SW 1271 (cell line): ENCODE measurements around the gene CHIC2.
"Not testable (repeated sequence)": the region's sequence is repeated elsewhere in the genome, so short reads cannot be mapped to it uniquely, and the experiment has no call there.

ENCODE experiments used
- DNase-seq, 2 experiments: peaks; one replicate each; lab custom pipeline; 2025; lab: John Stamatoyannopoulos, UW

CHIC2 gene

DNA sequence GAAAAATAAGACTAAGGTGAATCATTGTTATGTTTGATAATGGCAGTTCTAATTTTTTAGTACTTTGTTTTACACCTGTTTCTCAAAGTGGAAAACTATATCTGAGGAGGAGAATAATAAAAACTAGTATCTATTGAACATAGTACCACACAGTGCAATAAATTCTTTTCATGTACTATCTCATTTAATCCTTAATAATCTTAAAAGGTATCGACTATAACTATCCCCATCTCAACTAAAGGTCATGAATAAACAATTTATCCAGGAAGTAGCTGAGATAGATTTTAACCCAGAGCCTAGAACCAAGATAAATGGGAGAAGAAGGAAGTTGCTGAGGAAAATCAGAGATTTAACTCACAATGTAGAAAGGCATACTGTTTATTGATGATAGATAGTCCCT, 2.5 kb downstream of the CHIC2 start:
- no peak for DNase-seq

DNA sequence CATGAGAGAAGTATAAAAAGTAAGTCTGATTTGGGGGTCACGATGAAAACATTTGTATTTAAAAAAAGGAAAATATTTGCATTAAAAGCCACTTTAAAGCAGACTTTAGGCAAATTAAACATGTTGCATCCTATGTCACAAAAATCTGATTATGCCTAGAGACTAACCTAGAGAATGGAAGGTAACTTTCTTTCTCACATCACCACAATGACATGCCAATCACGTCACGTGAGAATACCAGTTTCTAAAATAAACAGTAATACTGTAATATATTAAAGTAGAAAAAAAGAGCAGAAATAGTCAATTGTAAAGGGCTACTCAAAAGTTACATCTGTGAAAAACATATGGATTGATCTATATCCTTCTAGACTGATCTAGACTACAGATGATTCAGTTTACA, 3.3 kb downstream of the CHIC2 start:
- DNase-seq, result no peak

DNA sequence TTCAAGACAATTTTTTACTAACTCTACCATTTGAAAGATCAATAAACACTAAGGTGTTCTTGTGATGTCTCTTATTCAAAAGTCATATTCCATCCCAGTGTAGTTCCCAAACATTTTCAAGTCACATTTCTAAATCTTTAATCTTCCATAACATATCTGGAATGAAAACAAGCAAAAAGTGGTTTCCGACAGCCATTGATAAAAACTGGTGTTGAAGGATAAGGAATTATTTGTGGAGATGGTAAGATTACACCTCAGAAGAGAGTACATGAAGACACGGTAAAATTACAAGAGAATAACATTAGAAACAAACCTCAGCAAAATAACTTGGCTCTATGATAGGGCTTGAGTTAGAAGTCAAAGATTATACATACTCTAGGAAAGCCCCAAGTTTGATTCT, 4.3 kb downstream of the CHIC2 start:
- no peak for DNase-seq

DNA sequence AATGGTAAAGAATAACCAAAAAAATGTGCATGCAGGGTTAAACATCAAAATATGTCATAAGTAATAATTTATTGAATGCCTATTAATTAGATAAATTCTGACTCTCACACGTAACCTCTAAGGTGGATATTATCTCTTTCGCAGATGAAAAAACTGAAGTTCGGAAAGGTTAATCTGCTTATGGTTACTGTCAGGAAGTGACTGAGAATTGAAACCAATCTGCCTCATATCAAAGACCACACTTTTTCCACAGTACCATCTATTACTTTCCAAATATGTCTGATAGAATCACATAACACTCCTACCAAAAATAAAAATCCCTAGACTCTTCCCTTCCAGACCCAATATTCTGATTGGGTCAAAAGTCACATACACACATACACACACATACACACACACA, 6.2 kb downstream of the CHIC2 start:
- no peak for DNase-seq

DNA sequence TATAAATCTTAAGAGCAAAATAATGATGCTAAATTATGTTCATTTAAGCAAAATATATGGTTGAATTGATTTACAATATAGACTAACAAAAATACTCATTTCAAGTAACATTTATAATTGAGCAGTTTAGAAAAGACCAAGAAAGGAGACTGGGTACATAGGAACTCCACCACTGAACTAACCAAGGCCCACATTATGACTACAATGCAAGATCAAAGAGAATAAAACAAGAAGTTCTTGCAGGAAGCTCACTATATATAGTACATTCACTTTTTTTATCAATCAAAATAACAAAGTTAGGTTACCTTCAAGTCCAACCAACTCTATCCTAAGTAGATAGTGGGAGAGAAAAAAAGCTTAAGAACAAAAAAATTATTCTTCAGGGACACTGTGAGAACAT, 8.0 kb downstream of the CHIC2 start:
- DNase-seq, result no peak

DNA sequence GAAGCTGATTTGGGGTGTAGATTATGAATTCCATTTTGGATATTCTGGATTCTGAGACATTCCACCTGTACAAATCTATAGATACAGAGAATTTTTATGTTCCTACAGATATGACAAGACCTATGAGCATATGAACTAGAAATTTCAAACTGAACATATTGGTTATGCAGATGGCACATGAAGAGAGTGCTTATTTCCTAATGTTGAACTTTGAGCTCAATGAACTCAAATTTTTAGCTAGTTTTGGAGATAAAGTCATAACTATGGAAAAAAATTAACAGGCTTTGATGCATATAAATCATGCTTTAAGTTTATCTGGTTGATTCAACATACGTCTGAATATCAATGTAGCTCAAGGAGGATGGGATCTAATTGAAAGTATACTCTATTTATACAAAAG, 8.9 kb downstream of the CHIC2 start:
- no peak for DNase-seq

DNA sequence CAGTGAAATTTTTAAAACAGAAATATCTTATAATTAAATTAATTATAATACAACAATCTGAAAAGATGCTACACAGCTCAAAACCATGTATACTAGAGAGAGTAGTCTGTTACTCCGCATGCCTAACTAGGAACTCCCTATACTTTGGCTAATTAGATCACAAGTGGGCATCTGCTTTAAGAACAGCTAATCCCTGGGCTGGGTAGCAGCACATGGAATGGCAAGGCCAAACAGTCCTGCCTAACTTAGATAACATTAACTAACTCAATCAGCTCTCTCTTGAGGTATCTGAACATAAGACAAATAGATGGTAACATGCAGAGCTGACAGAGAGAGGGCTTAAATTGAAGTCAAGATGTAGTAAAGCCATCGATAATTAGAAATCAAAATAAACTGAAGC, 9.9 kb downstream of the CHIC2 start:
- DNase-seq, result no peak

DNA sequence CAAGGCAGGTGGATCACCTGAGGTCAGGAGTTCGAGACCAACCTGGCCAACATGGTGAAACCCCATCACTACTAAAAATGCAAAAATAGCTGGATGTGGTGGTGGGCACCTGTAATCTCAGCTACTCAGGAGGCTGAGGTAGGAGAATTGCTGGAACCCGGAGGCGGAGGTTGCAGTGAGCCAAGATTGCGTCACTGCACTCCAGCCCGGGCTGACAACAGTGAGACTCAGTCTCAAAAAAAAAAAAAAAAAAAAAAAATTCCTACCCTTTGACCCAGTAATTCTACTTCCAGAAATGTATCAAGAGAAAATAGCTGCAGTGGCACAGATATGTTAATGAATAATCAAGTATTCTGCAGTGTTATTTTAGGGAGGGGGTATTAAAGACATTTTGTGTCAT, 11.1 kb downstream of the CHIC2 start:
- DNase-seq, result not testable (repeated sequence)

DNA sequence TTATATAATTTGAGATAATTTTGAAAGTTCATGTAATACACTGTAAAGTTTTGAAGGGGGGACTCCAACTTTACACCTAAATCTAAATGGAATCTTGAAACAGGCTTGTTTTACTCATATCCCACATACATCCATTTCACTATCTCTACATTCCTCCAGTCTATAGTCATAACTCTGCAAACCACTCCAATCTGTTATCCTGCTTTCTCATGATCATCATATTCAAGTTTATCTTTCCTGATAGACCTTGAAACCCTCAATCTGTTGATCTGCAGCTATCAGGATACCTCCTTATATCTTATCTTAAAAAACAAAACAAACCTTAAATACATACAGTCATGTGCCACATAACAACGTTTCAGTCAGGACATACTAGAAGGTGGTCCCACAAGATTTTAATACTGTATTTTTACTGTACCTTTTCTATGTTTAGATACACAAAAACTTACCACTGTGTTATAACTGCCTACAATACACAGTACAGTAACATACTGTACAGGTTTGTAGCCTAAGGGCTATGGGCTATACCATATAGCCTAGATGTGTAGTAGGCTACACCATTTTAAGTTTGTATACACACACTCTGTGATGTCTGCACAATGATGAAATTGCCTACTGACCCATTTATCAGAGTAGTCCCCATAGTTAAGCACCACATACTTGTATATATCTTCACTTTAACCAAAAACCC, 14.0 kb downstream of the CHIC2 start:
- peak in 1 of 2 experiments; percentile 57 for DNase-seq

DNA sequence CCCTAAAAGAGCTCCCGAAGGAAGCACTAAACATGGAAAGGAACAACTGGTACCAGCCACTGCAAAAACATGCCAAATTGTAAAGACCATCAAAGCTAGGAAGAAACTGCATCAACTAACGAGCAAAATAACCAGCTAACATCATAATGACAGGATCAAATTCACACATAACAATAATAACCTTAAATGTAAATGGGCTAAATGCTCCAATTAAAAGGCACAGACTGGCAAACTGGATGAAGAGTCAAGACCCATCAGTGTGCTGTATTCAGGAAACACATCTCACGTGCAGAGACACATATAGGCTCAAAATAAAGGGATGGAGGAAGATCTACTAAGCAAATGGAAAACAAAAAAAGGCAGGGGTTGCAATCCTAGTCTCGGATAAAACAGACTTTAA, 20.8 kb downstream of the CHIC2 start:
- not testable (repeated sequence) for DNase-seq

DNA sequence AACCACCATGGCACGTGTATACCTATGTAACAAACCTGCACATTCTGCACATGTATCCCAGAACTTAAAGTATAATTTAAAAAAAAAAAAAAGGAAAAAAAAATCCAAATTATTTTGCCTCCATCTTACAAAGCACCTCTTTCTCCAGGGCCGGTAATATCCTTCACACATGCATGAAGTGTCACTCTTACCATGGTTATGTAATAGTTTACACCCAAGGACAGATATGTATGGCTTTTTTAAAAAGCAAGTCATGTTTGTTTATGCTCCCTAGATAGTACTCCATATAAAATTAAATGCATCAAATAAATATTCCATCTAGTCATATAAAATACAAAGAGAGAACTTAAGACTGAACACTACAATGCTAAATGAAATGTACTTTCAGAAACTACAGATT, 22.5 kb downstream of the CHIC2 start:
- DNase-seq, result no peak

DNA sequence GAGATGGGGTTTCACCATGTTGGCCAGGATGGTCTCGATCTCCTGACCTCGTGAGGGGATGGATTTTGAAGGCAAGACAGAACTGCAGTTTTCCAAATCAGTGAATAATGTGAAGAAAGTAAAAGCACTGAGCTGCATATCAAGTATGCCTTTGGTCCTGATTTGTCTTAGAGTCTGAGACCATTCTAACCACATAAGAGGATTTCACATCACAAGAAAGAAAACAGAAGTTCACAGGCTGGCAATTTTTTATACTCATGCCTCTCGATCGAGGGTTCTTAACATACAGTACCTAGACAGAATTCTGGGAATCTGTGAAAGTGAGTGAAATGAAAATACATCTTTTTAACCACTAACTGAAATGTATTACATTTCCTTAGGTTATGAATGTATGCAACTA, 23.3 kb downstream of the CHIC2 start:
- DNase-seq, result no peak

DNA sequence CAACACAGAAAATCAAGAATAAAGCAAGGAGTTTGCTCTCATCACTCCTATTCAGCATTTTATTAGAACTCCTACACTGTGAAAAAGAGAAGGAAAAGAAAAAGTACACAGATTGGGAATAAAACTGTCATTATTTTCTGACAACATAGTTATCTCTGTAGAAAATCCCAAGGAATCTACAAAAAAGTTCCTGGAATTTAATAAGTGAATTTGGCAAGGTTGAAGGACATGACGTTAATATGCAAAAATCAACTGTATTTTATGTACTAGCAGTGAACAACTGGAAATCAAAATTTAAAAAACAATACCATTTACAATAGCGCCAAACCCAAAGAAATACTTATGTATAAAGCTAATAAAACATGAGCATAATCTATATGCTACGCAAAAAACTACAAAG, 26.3 kb downstream of the CHIC2 start:
- no peak for DNase-seq

DNA sequence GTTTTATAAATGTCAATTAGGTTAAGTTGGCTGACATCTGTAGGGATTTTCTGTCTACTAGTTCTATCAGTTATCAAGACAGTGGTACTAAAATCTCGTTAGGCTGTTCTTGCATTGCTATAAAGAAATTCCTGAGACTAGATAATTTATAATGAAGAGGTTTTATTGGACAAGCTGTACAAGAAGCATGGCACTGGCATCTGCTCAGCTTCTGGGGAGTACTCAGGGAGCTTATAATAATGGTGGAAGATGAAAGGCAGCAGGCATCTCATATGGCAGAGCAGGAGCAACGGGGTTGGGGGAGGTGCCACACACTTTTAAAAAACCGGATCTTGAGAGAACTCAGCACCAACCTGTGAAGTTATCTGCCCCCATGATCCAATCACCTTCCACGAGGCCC, 28.2 kb downstream of the CHIC2 start:
- DNase-seq, result no peak

DNA sequence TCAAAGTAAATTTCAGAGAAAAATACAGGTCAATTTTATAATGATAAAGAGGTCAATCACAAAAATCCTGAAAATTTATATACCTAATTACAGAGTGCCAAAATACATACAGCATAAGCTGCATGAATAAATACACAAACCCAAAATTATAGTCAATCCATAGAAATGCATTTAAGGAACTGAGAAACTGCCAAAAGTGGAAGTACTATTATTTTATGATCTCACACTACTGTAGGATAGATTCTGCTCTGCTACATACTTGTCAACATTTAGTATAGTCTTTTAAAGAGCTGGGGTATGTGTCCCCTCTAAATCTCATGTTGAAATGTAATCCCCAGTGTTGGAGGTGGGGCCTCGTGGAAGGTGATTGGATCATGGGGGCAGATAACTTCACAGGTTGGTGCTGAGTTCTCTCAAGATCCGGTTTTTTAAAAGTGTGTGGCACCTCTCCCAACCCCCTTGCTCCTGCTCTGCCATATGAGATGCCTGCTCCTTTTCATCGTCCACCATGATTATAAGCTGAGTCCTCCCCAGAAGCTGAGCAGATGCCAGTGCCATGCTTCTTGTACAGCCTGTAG, 31.8 kb downstream of the CHIC2 start:
- DNase-seq, result no peak

DNA sequence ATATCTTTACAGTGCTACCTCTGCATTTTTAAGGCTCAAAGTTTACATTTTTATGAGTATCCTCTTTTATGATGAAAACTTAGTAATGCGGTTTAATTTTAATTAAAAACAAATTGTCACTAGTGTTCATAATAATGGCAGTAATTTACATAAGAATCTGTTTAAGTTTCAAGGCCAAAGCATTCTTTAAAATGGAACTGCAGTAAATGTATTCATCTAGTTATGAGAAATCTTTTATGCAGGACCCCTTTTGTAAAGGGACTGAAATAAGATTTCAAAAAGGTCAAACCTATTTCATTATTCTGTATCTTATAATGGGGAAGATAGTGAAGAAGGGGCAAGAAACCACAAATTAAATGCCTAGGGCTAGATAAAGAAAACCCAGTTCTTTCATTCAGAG, 37.1 kb downstream of the CHIC2 start:
- no peak for DNase-seq

DNA sequence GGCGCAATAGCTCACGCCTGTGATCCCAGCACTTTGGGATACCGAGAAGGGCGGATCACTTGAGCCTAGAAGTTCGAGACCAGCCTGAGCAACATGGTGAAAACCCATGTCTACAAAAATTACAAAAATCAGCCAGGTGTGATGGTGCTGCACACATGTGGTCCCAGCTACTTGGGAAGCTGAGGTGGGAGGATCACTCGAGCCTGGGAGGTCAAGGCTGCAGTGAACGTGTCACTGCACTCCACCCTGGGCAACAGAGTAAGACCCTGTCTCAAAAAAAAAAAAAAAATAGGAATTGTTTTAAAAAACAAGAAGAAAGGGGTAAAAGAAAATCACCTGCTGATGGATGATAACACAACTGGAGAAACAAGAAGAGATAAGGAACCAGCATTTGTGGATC, 38.8 kb downstream of the CHIC2 start:
- no peak for DNase-seq

DNA sequence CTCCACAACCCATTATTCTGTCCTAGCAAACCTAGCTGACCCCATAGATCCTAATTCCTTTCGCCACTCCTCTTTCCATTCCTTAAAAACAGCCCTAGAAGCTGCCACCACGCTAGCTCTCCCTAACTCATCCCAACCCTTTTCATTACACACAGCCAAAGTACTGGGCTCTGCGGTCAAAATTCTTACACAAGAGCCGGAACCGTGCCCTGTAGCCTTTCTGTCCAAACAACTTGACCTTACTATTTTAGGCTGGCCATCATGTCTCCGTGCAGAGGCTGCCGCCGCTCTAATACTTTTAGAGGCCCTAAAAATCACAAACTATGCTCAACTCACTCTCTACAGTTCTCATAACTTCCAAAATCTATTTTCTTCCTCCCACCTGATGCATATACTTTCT, 41.4 kb downstream of the CHIC2 start:
- not testable (repeated sequence) for DNase-seq

DNA sequence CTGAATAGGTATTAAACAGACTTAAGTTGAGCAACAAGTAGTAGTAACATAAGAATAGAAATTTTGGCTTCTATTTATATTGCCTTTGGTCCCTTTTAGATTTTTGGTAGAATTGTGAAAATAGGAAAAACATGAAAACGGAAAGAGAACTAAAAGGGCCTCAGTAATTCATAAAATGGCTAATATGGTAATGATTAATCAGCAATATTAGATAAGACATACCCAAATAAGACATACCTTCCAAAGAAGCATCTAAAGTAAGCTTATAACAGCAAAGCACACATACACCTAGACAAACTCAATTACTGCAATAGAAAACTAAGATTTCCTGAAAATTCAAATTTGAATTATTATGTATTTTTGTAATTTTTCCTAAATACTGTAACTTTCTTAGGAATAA, 46.4 kb downstream of the CHIC2 start:
- DNase-seq, result no peak

DNA sequence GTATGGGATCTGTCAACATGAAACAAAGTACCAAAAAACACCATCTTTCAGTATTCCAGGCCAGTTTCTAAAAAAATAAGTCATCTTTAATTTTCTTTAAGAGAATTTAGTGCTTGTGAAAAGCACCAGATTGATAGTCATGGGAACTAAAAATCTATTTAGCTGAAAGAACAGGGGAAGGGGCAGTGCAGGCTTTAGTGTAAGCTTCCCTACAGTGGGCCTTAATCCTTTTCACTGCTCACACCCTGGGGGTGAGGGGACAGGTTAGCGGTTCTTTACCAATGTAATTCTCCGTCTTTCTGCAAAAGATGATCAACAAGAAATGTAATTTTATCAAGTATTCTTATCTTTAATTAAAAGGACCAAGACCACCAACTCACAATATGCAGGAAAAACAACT, 47.1 kb downstream of the CHIC2 start:
- DNase-seq, result no peak

DNA sequence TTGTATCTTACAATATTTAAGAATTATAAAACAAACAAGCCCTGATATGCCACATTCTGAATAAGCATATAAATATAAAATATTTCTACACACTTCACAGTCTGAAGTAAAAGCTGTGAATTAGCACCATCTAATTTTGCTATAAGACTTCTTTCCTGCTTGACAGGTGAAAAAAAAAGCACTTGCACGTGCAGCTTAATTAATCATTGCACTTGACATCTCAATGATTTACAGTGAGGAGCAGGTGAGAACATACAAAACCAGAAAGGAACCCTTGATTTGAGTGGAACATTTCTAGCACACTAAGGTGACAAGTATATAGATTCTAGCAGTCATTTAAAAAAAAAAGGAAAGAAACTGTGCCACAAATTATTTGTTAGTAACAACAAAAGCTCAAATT, 47.9 kb downstream of the CHIC2 start:
- DNase-seq, result no peak

DNA sequence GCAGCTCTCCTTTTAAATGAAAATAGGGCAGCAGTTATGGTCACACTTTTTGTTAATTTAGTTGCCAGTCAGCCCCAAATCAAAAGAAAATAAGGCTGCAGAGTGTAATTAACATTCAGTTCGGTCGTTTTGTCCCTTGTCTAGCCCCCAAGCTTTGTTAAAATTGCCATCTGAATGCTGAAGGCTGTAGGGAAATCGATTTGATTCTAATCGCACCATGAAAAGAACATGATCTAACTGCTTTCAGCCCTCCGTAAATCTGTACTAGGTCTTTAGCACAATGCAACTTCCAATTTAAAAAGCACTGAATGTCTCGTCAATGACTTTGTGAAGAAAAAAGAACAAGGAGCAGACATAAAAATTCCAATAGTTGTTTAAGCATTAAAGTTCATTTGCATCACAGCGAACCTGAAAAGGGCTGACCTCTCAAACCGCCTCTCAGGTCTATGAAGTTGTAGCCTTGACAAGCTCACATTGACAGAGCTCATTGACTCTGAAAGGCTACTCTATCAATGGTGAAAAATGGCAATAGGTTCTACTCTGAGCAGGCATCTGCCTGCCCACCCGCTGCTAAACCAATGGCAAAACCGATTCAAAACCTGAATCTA, 48.9 kb downstream of the CHIC2 start:
- no peak for DNase-seq

DNA sequence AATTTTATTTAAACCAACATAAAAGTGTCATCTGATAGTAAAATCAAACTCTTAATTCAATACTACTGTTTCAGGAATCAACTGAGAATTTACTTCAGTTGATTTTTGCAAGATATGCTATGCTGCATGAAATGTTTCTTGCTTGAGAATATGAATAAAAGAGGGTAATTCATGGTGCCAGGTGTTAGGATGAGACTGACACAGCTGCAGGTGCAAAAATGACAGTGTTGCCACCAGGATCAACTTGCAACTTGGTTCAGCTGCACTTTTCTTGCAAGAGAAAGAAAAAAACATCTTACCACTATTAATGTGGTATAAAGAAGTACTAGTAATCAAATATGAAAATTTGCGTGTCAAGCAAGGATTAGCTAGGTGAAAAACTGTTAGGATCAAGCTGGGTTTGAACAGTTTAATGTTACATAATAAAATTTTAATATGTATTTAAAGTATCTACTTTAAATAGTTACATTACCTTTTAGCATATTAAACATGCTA, 49.7 kb downstream of the CHIC2 start:
- DNase-seq, result no peak

DNA sequence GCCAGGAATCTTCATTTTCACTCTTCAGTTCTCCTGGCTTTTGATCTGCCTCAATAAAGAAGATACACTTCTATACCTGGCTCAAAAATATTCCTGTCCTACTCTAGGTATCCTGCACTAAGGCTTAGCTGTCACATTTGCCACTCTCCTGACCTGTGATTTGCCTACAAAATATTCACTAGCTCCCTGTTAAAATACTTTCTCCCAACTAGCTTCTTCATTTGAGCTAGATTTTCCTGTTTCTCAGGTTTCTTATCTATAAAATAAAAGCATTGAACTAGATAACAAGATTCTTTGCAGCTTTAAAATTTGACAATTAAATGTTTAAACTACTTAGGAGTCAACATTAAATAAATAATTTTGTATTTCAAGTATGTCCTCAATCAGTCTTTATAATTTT, 53.2 kb downstream of the CHIC2 start:
- no peak for DNase-seq
